HG03045 (cell line): ENCODE data around the gene TEX11.
"Not testable (repeated sequence)": the region's sequence is repeated elsewhere in the genome, so short reads cannot be mapped to it uniquely, and the experiment has no call there.

Source experiments
- ATAC-seq: cut with Tn5 transposase; IDR thresholded peaks from one replicate; pipeline ENCODE4 v1.9.1; 2021; ENCODE audit warnings: mild to moderate bottlenecking, moderate library complexity; ENCODE audit not compliant: unreplicated experiment

The TEX11 gene

DNA sequence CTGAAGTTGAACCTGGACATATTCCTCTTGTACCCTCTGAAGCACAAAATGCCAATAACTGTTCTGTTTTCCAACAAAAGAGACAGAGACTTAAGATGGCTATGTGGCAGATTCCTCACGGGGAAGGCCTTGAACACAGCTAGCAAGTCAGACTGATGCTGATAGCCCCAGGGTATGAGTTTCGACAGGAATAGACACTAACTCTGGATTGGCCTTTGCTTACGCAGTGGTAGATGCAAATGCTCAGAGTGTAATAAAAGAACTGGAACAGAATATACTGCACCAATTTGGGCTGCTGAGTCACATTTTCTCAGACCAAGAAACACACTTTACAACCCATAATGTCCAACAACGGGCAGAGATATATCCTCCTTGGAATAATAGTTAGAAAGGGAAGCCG is 290.0 kb downstream of the TEX11 start:
- no peak for ATAC-seq

DNA sequence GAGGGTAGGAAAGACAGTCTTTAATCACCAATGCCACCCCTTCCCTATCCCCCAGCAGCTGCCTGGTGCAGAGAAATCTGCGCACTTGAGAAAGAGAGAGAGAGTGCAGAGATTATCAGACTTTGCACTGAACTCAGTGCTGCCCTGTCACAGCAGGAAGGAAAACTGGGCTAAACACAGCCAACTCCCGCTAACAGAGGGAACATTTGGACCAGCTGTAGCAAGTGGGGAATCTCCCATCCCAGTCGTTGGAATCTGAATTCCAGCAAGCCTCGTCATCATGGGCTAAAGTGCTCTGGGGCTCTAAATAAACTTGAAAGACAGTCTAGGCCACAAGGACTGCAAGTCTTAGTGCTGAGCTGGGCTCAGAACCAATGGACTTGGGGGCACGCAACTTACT is 295.2 kb downstream of the TEX11 start:
- ATAC-seq: no peak

DNA sequence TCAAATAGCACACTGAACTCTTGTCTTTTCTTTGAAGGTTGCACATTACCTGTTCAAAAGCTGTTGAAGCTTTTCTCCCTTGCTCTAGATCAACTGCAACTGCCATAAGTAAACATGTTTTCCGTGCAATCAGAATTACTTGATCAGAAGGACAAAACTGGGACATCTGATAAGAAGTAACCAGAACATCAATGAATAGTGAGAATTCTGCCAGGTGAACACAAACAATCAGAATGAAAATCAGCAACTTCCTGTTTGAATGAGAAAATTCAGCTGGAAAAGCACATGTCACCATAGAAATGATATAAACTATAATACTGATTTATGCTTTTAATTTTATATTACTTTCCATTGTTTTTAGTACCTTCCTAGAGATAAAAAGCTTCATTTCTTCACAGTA is 303.2 kb downstream of the TEX11 start:
- ATAC-seq: no peak

DNA sequence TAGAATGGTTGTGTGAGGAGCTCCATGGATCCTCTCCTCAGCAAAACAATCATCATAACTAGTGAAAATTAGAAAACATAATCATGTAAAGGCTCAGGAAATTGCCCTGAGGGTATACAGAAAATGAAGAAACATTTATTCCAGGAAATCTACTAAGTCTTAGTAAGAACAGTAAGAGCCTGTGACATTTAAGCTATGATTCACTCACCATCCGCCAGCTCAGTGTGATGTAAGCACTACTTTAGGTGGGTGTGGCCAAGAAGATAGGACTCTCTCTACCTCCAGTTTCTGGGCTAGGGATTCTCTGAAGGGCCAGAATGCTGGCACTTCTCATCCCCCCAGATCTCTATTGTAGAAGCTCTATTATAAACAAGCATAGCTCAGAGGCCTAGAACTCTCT is 316.4 kb downstream of the TEX11 start:
- ATAC-seq: no peak

DNA sequence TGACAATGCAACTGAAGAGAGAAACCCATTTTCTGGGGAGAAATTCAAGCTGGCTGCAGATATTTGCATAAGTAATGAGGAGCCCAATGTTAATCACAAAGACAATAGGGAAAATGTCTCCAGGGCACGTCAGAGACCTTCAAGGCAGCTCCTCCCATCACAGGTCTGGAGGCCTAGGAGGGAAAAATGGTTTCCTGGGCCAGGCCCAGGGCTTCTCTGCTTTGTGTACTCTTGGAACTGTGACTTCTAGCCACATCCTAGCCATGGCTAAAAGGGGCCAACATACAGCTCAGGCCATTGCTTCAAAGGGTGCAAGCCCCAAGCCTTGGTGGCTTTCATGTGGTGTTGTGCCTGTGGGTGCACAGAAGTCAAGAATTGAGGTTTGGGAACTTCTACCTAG is 321.4 kb downstream of the TEX11 start:
- ATAC-seq: not testable (repeated sequence)

DNA sequence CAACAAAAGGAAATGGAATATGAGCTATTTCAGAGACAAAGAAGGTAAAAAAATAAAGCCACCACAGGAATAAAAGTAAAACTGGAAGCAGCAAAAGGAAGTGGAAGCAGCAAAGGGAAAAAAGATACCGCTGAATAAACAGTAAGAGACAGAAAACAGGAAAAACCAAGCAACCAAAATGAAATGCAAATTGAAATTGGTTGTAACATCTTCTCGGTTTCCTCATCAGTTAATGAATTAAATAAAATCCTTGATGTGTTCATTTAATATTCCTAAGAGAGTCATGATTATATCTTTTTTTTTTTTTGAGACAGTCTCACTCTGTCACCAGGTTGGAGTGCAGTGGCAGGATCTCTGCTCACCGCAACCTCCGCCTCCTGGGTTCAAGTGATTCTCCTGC is 331.1 kb downstream of the TEX11 start:
- no peak for ATAC-seq

DNA sequence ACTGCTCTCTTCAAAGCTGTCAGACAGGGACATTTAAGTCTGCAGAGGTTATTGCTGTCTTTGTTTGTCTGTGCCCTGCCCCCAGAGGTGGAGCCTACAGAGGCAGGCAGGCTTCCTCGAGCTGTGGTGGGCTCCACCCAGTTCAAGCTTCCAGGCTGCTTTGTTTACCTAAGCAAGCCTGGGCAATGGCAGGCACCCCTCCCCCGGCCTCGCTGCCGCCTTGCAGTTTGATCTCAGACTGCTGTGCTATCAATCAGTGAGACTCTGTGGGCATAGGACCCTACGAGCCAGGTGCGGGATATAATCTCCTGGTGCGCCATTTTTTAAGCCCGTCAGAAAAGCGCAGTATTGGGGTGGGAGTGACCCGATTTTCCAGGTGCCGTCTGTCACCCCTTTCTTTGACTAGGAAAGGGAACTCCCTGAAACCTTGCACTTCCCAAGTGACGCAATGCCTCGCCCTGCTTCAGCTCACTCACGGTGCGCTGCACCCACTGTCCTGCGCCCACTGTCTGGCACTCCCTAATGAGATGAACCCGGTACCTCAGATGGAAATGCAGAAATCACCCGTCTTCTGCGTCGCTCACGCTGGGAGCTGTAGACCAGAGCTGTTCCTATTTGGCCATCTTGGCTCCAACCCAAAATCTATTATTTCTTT is 338.5 kb downstream of the TEX11 start:
- not testable (repeated sequence) for ATAC-seq

DNA sequence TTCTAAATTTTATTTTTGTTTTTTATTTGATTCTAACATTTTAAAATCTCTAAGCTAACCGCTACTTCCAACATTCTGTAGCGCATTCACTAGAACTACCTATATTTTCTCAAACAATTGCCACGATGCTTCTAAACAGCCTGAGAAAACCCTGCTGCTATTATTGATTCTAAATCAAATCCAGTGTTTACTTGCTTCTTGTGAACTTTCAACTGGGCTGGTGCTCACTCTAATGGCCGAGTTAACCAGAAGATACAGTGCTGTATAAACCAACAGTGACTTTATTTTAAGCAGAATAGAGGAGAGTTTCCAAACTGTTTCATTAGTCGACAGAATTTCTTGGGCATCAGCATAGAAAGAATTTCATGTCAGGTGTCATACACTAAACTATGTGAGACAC is 353.6 kb downstream of the TEX11 start:
- ATAC-seq: no peak

DNA sequence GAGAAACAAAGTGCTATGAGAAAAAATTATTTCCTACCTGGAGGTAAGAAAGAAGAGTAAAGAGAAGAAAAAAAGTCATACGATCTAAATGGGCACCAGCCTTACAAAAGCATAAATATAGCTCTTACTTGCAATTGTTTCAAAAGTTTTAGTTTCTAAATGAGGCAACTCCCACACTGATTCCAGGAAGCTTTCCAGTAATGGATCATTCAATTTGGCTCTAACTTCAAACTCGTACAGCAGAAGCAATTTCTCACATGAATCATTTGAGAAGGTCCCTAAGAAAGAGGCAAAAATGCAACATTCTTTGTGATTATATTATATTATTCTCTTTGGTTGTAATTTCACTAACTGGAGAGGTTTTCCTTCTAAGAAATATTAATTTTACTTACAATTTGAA is 354.0 kb downstream of the TEX11 start:
- no peak for ATAC-seq

DNA sequence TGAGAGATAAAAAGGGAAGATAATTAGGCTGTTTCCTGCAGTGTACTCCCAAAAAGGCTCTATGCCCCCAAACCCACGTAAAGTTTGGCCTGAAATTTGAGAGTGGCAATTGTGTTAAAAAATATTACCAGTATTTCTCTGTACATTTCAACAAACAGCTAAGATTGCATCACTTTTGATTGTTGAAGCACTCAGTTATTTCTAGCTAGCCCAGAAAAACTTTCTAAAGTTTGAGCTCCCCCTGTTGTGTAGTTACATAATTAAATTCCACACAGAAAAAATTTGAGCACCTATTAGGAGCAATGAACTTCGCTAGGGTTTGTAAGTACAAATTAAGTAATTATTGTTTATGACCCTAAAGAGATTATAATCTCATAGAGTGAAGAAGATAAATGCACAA is 354.4 kb downstream of the TEX11 start:
- no peak for ATAC-seq

DNA sequence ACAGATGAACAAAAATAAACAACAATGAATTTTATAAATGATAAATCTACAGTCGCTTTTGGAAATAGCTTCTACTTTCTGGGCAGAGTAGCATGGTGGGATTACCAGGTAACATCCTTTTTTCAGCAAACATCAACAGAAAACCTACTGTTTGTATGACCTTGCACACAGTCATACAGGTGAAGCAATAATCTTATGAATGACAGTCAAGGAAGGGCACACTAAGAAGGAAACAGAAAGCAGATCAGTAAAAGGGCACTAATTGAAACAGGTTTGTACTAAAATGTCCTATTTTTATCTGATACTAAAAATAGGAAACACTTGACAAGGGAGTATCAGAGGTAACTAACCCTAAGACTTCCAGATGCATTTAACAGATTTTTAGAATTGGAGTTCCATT is 355.0 kb downstream of the TEX11 start:
- ATAC-seq: no peak

DNA sequence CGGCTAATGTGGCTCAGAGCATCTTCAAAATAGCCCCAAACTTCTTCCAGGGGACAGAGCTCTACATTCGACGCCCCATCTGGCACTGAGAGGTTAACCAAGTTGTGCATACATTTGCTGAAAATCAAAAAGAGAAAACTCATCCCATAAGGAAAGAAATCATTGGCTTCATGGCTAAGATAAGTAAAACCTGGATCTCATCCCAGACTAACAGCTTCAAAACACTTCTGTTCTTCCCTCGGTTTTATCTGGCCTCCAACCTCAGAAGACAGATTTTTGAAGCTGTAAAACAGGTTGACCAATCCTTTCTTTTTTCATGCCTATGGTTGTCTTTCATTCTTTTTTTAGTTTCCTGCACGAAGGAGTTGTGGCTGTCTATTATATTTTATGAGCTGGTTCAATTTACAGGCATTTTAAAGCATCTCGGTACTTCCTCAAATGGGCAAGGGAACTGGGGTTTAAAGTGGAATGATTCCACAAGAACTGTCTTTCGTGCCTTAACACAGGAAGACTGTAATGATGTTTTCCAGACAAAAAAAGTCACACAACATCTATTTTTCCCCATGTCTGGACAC is 356.3 kb downstream of the TEX11 start:
- no peak for ATAC-seq

DNA sequence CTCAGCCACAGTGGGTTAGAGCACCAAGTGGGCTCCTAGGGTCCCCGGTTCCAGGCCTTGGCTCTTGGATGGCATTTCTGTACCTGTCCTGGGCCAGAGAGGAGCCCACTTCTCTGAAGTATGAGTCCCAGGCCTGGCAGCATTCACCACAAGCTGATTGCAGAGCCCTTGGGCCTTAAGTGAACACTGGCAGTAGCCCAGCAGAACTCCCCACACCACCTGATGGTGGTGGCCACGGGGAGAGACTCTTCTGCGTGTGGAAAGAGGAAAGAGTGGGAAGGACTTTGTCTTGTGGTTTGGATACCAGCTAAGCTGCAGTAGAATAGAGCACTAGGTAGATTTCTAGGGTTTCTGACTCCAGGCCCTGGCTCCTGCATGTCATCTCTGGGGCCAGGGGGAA is 359.1 kb downstream of the TEX11 start:
- no peak for ATAC-seq

DNA sequence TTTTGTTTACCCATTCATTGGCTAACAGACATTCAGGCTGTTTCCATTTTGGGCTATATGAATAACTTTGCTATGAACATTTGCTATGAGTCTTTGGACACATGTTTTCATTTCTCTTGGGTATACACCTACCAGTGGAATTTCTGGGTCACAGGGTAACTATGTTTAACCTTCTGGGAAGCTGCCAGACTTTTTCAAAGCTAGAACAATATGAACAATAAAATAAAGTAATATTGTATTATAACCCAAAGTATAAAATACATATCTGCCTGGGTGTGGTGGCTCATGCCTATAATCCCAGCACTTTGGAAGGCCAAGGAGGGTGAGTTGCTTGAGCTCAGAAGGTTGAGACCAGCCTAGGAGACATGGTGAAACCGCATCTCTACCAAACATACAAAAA is 373.3 kb downstream of the TEX11 start:
- no peak for ATAC-seq

DNA sequence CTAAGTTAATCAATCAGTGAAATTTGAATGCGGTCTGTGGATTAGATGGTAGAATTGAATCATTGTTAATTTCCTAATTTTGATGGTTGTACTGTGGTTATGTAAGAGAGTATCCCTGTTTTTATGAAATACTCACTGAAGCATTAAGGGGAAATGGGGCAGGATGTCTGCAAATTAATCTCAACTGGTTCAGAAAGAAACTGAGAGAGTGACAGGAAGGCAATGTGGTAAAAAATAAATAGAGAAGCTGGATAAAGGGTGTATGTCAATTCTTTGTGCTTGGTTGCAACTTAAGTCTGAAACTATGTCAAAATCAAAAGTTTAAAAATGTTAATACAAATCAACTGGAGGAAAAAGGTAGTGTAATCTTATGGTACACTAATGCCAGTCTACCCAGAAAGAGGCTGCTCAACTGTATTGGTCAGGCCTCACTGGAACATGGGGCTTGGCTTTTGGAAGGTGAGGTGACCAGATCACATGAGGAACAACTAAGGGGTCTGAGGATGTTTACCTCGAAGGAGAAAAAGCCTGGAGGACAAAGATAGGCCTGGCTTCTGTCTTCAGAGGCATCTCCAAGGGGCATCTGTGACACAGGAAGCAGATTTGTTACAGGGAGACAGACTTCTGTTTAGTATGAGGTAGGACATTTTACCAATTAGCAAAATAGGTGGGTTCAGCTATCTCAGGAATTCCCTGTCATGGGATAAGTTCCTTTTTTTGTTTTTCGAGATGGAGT is 380.7 kb downstream of the TEX11 start:
- ATAC-seq: no peak

DNA sequence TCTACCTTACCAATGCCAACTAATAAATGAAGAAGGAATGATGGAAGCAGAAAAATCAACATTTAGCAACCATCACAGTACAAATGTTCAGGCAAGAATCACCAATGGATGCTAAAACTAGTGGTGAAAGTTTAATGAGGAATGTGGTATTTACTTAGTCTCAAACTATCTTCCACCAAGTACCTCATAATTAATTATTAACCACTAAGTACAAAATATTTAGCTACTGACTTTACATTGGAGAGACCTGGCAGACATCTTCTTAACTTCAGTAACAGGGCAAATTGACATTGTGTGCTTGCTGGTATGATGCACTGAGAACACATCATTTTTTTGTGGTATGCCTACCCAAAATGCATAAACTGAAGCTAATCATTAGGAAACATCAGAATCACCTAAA is 381.5 kb downstream of the TEX11 start:
- no peak for ATAC-seq

DNA sequence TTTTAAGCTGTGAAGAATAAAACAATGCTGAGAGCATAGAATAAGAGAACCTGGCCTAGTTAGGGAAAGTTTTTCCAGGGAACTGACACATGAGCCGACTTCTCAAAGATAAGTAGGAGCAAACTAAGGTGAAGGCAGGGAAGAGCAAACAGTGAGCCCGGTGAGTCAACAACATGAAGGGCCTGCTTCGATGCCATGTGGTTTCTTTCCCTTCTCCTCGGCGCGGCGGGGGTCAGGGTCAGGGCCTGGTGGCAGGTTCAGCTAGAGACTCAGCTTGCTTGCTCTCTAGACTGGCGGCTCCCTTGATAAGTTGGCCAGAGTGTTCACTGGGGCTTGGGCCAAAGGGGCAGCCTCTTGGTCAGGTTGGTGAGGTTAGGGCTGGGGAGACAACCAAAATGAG is 382.8 kb downstream of the TEX11 start:
- ATAC-seq: no peak

DNA sequence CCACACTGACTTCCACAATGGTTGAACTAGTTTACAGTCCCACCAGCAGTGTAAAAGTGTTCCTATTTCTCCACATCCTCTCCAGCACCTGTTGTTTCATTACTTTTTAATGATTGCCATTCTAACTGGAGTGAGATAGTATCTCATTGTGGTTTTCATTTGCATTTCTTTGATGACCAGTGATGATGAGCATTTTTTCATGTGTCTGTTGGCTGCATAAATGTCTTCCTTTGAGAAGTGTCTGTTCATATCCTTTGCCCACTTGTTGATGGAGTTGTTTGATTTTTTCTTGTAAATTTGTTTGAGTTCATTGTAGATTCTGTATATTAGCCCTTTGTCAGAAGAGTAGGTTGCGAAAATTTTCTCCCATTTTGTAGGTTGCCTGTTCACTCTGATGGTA is 392.8 kb downstream of the TEX11 start:
- not testable (repeated sequence) for ATAC-seq

DNA sequence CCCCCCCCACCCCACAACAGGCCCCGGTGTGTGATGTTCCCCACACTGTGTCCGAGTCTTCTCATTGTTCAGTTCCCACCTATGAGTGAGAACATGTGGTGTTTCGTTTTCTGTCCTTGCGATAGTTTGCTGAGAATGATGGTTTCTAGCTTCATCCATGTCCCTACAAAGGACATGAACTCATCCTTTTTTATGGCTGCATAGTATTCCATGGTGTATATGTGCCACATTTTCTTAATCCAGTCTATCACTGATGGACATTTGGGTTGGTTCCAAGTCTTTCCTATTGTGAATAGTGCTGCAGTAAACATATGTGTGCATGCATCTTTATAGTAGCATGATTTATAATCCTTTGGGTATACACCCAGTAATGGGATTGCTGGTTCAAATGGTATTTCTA is 393.2 kb downstream of the TEX11 start:
- not testable (repeated sequence) for ATAC-seq

DNA sequence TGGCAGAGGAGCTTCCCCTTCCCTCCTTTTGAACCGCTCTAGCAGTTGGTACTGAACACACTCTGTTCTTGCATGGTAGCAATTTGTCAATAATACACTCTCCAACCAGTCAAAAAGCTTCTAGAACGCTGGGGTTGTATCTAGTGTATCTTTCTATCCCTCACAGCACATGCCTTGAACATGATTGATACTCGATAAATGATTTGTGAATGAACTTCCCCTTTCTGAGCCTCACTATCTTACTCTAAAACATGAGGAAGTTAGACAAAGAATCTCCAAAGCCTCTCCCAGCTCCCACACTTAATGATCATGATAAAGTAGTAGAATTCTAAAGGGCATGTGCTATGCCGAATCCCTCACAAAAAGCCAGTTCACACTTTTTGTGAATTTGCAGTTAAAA is 399.4 kb downstream of the TEX11 start:
- no peak for ATAC-seq

DNA sequence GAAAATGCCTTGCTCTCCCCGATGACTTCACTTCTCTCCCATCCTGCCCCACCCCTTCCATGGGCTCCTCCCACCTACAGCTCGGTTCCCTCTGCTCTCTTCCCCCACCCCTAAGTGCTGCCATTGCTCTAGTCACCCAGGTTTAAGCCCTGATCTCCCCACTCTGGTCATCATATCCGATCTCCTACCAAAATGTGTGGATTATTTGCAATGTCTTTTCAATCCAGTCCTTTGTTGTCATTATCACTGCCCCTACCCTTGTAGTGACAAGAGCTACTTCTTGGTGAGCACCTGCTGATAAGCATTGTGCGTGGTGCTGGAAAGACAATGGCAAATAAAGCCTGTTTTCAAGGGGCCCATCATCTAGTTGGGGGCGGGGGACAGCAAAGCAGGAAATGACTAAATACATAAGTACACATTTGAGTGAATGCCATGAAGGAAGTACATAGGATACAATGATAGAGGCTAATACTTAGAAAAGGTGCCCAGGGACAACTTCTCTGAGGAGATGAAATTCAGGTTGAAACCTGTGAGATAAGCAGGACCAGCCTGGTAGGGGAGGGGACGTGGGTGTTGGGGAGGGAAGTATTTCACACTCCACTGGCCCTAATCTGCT is 400.1 kb downstream of the TEX11 start:
- no peak for ATAC-seq

DNA sequence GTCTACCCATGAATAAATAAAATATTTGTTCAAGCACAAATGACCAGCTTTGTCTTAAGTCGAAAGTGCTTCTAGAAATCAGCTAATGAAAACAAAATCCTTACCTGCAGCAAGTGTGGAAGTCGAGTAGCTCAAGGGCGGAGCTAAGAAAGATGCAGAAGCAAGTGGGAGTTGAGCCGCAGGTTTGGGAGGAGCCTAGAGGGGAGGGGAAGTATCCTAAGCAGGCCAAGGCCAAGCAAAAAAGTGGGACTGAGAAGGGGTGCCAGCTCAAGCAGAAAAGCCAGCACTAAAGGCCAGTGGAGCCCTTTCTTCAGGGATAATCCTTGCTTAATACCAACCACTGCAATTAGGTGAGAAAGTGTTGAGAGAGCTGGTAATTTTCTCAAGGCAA is 403.1 kb downstream of the TEX11 start:
- no peak for ATAC-seq
